ENCODE results near the gene SERPINA12.

SERPINA12 gene

DNA sequence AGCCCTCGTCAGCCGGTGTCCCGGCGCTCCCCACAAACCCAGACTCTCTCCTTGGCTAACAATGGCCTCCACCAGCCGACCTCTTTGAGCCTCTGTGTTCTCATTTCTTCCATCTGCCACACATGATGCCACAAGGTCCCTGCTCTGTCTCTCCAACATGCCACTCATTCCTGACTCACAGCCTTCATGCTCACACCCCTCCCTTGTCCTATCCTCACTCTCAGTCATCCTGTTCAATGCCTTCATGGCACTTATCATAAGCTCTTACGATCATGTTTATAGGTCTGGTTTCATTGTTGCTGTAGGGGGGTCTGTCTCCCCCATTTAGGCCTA, 47.1 kb downstream of the SERPINA12 start:
- intact Hi-C loops (cut with DNase I; ENCODE audit: low total_unique reads): no loop called here
- no peak overlapping the region for H3K4me3 ChIP-seq
- H3K27ac ChIP-seq: no peak overlapping the region
- peaks cover 0 to 14% (median 4%) of the 10 kb centered on the region in 3 donors for H3K9me3 ChIP-seq
- no peaks in the 10 kb centered on the region for H3K27me3 ChIP-seq
- no peaks in the 10 kb centered on the region for H3K36me3 ChIP-seq
- TF ChIP-seq, protein P1, sequence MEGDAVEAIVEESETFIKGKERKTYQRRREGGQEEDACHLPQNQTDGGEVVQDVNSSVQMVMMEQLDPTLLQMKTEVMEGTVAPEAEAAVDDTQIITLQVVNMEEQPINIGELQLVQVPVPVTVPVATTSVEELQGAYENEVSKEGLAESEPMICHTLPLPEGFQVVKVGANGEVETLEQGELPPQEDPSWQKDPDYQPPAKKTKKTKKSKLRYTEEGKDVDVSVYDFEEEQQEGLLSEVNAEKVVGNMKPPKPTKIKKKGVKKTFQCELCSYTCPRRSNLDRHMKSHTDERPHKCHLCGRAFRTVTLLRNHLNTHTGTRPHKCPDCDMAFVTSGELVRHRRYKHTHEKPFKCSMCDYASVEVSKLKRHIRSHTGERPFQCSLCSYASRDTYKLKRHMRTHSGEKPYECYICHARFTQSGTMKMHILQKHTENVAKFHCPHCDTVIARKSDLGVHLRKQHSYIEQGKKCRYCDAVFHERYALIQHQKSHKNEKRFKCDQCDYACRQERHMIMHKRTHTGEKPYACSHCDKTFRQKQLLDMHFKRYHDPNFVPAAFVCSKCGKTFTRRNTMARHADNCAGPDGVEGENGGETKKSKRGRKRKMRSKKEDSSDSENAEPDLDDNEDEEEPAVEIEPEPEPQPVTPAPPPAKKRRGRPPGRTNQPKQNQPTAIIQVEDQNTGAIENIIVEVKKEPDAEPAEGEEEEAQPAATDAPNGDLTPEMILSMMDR (IDR thresholded peaks at IDR 0.05): no peak
- no peak for DNase-seq
- H3K4me1 ChIP-seq: no peaks in the 10 kb centered on the region

DNA sequence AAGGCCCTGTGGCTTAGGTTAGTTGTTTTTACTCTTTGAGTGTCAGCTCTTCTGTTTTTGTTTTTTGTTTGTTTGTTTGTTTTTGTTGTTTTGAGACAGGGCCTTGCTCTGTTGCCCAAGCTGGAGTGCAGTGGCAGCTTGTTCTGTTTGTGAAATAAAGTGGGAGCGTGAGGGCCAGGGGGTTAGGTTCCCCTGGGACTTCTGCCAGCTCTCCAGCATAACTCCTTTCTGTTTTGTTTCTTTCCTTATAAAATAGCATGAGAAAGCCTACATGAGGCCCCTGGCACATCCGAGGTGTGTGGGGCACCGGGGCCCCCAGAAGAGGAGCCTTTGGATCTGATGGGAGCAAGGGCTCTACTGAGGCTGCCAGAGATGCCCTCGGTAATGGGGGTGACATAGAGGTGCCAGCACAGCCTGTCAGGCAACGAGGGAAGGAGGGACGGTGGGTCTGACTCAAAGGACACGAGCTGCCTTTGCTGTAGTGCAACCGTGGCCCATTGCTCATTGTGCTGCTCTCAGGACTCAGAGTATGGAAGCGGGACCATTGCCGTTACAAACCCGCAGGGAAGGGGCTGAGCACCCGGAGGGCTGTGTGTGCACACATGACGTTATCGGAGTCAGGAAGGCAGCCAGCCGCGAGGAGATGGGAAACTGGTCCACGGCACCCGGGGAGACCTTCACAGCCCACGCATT, 47.6 kb downstream of the SERPINA12 start:
- Histone ChIP-seq H3K4me3 (no peak overlapping the region), H3K4me1 (no peaks in the 10 kb centered on the region), H3K9me3 (peaks cover 0 to 14% (median 4%) of the 10 kb centered on the region in 3 donors), H3K27me3 (no peaks in the 10 kb centered on the region), H3K27ac (no peak overlapping the region), H3K36me3 (no peaks in the 10 kb centered on the region)
- intact Hi-C loops (cut with DNase I; ENCODE audit: low total_unique reads): no loop called here
- no peak for DNase-seq
- TF ChIP-seq, protein P1 (IDR thresholded peaks at IDR 0.05): no peak

DNA sequence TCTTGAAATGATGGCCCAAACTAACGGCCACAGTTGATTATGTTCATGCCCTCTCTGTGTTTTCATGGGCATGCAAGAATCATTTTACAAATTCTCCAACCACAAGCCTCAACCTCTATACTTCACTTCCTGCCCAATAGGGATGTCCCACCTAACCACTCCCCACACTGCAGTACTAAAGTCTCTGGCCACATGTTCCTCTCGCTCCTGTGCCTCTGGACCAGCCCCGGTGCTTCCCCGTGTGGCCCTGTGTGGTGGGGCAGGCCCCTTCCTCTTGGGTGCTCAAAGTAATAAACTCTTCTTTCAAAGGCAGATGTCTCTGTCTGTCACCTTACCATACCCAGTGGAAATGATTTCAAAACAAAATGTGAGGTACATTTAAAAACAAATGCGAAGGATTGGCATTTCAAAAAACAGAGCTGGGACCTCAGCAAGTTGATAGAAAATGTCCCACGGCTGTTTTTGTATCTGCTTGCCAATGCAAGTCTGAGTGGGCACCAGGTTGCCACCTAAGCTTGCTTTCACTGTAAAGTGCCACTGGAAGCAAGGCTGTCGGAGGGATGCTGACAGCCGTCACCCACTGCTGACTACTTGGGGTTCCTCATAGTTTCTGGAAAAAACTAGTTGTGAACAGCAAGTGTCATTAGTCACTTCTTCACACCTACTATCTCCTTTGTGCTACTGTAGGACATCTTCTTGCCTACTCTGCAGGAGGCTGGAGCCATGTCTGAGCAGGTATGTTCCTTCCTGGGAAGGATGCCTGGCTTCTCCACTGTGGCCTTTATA, 48.4 kb downstream of the SERPINA12 start:
- intact Hi-C loops (cut with DNase I; ENCODE audit: low total_unique reads): no loop called here
- no peak for DNase-seq
- Histone ChIP-seq H3K9me3 (peaks cover 0 to 14% (median 4%) of the 10 kb centered on the region in 3 donors), H3K27ac (no peak overlapping the region), H3K4me3 (no peak overlapping the region), H3K4me1 (no peaks in the 10 kb centered on the region), H3K27me3 (no peaks in the 10 kb centered on the region), H3K36me3 (no peaks in the 10 kb centered on the region)
- TF ChIP-seq, protein P1 (IDR thresholded peaks at IDR 0.05): no peak

DNA sequence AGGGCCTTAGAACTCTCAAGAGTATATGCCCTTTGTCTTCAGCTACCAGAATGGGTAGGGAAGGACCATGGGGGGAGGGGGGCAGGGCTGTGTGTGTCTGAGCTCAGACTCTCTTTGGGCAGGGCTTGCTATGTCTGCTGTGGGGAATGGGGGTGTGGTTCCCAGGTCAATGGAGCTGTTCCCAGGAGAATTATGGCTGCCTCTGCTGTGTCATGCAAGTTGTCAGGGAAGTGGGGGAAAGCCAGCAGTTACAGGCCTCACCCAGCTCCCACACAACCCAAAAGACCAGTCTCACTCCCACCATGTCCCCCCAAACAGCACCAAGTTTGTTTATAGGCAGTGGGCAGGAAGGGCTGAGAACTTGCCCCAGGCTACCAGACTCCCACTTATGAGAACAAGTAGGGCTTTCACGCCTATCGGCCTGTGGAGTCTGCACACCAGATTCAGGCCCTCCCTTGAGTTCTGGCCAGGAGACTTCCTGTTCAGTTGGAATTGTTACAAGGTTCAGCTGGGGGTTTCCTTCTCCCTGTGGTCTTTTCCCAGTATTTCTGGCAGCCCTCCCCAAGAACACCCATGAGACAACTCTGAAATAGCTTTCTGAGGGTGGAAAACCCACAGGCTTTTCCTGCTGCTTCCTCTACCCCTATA, 50.6 kb downstream of the SERPINA12 start:
- DNase-seq: no peak
- Histone ChIP-seq H3K9me3 (peaks cover 0 to 4% (median 0%) of the 10 kb centered on the region in 3 donors), H3K27me3 (no peaks in the 10 kb centered on the region), H3K36me3 (no peaks in the 10 kb centered on the region), H3K4me1 (no peaks in the 10 kb centered on the region), H3K4me3 (no peak overlapping the region), H3K27ac (no peak overlapping the region)
- intact Hi-C loops (cut with DNase I; ENCODE audit: low total_unique reads): no loop called here
- TF ChIP-seq, protein P1 (IDR thresholded peaks at IDR 0.05): no peak

DNA sequence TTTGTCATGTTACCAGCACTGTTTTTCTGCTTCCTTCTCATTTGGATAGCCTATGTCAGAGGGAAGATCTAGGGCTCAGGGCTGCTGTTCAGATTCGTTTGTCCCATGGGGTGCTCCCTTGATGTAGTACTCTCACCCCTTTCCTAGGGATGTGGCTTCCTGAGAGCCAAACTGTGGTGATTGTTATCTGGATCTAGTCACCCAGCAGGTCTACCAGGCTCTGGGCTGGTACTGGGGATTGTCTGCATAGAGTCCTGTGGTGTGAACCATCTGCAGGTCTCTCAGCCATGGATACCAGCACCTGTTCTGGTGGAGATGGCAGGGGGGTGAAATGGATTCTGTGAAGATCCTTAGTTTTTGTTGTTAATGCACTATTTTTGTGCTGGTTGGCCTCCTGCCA, 51.2 kb downstream of the SERPINA12 start:
- TF ChIP-seq, protein P1 (IDR thresholded peaks at IDR 0.05): no peak
- intact Hi-C loops (cut with DNase I; ENCODE audit: low total_unique reads): no loop called here

More for the DNA sequence above, 51.2 kb downstream of the SERPINA12 start:
- H3K27ac ChIP-seq: no peak overlapping the region
- H3K4me1 ChIP-seq: no peaks in the 10 kb centered on the region
- no peaks in the 10 kb centered on the region for H3K27me3 ChIP-seq
- H3K36me3 ChIP-seq: no peaks in the 10 kb centered on the region
- DNase-seq: no peak
- H3K4me3 ChIP-seq: no peak overlapping the region
- H3K9me3 ChIP-seq: peaks cover 0 to 4% (median 0%) of the 10 kb centered on the region in 3 donors

Measured in tibial artery (tissue), 4 donors.